Activated T-helper 1 cell treated with anti-CD3 and anti-CD28 coated beads, Interleukin-12 subunit alpha, Interleukin-12 subunit beta, Interleukin-2, Interleukin-4 antibody, amounts not matched to agents 30 ng/mL and 10 ng/mL and 1 ng/mL, durations not matched to agents 14 hours and 24 hours and 36 hours (primary cell): ENCODE results near the gene NCMAP. TPM values are rescaled to one million over a fixed set of nuclear protein-coding genes. Genes with fewer than 3 reads are reported as not detected.

ENCODE experiments used
- DNase-seq: peaks from one replicate; pipeline ENCODE4 v3.0.0; 2021; ENCODE audit warnings: low spot score
- H3K27ac Mint-ChIP-seq: one replicate; pipeline ENCODE4 v1.8.0; 2021; ENCODE audit warnings: mild to moderate bottlenecking, mixed read lengths
- H3K27me3 Mint-ChIP-seq: one replicate; pipeline ENCODE4 v1.8.0; 2022; ENCODE audit warnings: mild to moderate bottlenecking, moderate library complexity, mixed read lengths; ENCODE audit not compliant: insufficient read depth
- H3K36me3 Mint-ChIP-seq: one replicate; pipeline ENCODE4 v1.8.0; 2021; ENCODE audit warnings: low read depth, mixed read lengths
- H3K4me1 Mint-ChIP-seq: one replicate; pipeline ENCODE4 v1.8.0; 2021; ENCODE audit warnings: low read depth, mixed read lengths
- H3K4me3 Mint-ChIP-seq: one replicate; pipeline ENCODE4 v1.8.0; 2021; ENCODE audit warnings: mild to moderate bottlenecking, moderate library complexity, mixed read lengths
- H3K9me3 Mint-ChIP-seq: one replicate; pipeline ENCODE4 v1.8.0; 2021; ENCODE audit warnings: mixed read lengths
- intact Hi-C: fragments of 100-400 bp; cut with micrococcal nuclease; formaldehyde crosslinking; loops from one replicate; pipeline ENCODE4 v1.15.1; 2024
- total RNA-seq: library from RNA; stranded (reverse); gene quantifications from 2 replicates; pipeline ENCODE4 v1.2.3, GENCODE V29; 2022

NCMAP gene
- total RNA-seq, 1 donor from 2014 or later, result not detected

DNA sequence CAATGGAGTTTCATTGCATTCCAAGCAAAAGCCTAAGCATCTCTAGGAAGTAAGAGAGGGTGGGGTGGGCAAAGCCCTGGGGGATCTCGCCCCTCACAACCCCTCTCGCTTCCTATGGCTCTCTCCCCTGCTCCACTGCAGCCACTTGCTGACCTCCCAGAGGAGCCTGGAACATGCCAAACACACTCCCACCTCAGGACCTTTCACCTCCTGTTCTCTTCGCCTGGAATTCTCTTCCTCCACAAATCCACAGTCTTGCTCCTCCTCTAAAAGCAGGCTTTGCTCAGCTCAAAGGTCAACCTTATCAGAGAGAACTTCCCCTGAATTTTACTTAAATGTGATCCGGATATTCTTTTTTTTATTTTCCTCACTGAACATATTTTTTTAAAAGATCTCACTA is 66.3 kb downstream of the NCMAP start:
- intact Hi-C loops, result no loop called here

DNA sequence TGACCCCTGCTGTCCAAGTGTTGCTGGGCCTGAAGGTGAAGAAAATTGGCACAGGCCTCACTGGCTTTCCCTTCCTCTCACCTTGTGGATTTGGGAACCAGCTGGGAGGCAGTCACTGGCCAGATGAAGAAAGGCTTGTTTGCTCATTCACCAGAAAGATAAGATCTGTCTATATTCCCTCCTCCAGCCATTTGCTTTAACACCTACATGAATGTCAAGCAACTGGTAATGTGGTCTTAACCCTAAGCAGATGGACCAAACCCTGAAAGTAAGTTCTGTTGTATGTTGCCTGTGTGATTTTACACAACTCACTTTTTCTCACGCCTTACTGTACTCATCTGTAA is 76.9 kb downstream of the NCMAP start:
- Mint-ChIP-seq H3K4me1 (no peaks in the 10 kb centered on the region), H3K36me3 (no peaks in the 10 kb centered on the region), H3K27ac (no peak overlapping the region), H3K9me3 (no peaks in the 10 kb centered on the region), H3K4me3 (no peak overlapping the region), H3K27me3 (peaks cover 24% of the 10 kb centered on the region)
- intact Hi-C loops, result no loop called here
- no peak for DNase-seq

More for the DNA sequence above, 66.3 kb downstream of the NCMAP start:
- peaks cover 35% of the 10 kb centered on the region for H3K27me3 Mint-ChIP-seq
- H3K4me3 Mint-ChIP-seq, result no peak overlapping the region
- H3K4me1 Mint-ChIP-seq, result no peaks in the 10 kb centered on the region
- H3K27ac Mint-ChIP-seq, result no peak overlapping the region
- no peak for DNase-seq
- H3K9me3 Mint-ChIP-seq, result no peaks in the 10 kb centered on the region
- no peaks in the 10 kb centered on the region for H3K36me3 Mint-ChIP-seq

DNA sequence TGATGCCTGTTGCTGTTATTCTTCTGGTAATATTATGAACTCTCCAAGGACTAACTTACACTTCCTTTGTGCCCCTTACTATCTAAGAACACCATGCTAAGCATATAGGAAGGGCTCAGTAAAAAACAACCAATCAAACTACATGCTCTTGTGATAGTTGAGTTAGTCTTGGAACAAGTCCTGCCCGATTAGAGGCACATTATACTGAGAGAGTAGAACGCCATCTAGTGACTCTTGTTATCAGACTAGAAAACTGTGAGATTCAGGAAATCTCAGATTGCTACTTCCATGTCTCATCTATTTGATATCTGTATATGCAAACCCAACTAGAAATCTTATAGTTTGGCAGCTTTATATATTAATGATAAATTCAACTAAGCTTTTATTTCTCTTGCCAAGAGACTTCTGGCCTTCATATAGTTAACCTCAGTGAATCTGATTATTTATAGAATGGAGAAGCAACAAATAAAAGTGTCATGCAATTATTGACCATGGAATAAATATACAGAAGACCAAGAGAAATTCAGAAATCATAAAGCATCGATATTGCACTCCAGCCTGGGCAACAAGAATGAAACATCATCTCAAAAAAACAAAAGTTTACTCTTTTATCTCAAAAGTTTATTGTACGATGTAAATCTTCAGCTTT is 79.4 kb downstream of the NCMAP start:
- H3K27me3 Mint-ChIP-seq, result peaks cover 15% of the 10 kb centered on the region
- no peaks in the 10 kb centered on the region for H3K9me3 Mint-ChIP-seq
- H3K4me1 Mint-ChIP-seq, result no peaks in the 10 kb centered on the region
- intact Hi-C loops, result loop anchor here (1.0 to 2.0 kb wide), 5 partner anchors 42 to 436 kb away; no protein-coding TSS in a partner anchor
- H3K4me3 Mint-ChIP-seq, result no peak overlapping the region
- H3K27ac Mint-ChIP-seq, result no peak overlapping the region
- H3K36me3 Mint-ChIP-seq, result no peaks in the 10 kb centered on the region
- DNase-seq, result no peak

DNA sequence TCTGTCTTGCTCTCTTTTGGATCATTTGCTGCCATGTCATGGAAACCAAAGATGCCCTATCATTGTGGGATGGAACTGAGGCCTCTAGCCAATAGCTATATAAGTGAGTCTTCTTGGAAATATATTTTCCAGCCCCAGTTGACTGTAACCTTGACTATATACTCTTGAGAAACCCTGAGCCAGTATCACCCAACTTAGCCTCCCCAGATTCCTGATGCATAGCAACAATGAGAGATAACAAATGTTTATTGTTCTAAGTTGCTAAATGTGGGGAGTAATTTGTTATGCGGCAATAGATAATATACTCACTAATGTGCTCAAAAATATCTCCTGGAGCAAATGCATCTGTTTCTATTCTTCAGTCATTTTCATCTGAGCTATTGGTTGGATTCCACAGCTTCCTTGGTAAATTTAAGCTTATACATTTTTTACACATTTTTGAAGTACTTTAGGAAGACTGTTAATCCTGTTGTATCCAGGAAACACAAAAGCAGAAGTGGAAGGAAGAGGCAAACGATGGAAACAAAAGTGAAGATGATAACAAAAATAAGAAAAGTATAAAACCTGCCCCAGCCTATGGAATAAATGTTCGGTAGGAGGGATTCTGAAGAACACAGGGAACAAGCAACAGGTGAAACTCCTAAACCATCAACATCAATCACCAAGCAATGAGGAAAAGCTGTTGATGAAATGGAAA is 80.9 kb downstream of the NCMAP start:
- DNase-seq, result no peak
- Mint-ChIP-seq H3K36me3 (no peaks in the 10 kb centered on the region), H3K4me3 (no peak overlapping the region), H3K9me3 (no peaks in the 10 kb centered on the region), H3K27me3 (peaks cover 6% of the 10 kb centered on the region), H3K27ac (no peak overlapping the region), H3K4me1 (peaks cover 8% of the 10 kb centered on the region)
- intact Hi-C loops, result no loop called here

DNA sequence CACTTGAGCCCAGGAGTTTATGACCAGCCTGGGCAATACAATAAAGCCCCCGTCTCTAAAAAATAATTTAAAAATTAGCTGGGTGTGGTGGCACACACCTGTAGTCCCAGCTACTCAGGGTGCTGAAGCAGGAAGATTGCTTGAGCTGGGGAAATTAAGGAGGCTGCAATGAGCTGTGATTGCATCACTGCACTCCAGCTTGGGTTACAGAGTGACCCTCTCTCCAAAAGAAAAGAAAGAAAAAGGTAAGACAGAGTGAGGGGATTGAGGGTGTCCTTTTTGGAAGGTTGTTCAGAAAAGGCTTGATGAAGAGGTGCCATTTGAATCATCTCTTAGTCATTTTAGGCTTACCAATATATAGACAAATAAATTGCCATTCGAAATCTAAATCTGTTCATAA is 83.2 kb downstream of the NCMAP start:
- Mint-ChIP-seq H3K27ac (peak overlapping the region; percentile 42), H3K4me1 (peaks cover 11% of the 10 kb centered on the region), H3K4me3 (no peak overlapping the region), H3K27me3 (peaks cover 6% of the 10 kb centered on the region), H3K36me3 (peaks cover 2% of the 10 kb centered on the region), H3K9me3 (no peaks in the 10 kb centered on the region)
- no peak for DNase-seq
- intact Hi-C loops, result no loop called here

DNA sequence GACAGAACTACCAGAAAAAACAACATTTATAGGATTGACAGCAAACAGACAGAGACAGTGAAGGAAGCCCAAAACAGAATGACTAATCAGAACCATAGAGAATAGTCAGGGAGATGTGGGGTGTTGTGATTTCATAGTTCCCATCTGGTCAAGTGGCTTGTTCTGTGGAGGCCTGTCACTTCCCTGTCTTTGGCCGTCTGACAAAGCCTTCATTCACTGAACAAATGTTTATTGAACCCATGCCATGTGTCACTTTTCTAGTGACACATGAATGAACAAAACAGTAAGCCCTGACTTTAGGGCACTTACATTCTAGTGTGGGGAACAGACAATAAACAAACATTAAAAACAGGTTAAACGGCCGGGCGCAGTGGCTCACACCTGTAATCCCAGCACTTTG is 84.0 kb downstream of the NCMAP start:
- Mint-ChIP-seq H3K27ac (peak overlapping the region; percentile 42), H3K4me1 (peaks cover 19% of the 10 kb centered on the region), H3K4me3 (no peak overlapping the region), H3K36me3 (peaks cover 7% of the 10 kb centered on the region), H3K9me3 (no peaks in the 10 kb centered on the region), H3K27me3 (peaks cover 6% of the 10 kb centered on the region)
- intact Hi-C loops, result loop anchor here (5.0 to 10.0 kb wide), 3 partner anchors 158 to 655 kb away; partner anchors contain the start of gene SRSF10
- no peak for DNase-seq

DNA sequence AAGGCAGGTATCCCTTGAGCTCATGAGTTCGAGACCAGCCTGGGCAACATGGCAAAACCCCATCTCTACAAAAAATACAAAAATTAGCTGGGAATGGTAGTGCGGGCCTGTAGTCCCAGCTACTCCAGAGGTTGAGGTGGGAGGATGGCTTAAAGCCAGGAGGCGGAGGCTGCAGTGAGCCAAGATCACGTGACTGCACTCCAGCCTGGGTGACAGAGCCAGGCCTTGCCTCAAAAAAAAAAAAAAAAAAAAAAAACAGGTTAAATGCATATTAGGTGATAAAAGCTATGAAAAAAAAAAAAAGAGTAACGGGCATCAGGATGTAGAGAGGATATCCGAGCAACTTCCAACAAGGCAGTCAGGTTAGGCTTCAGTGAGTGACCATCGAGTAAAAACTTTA is 84.4 kb downstream of the NCMAP start:
- H3K9me3 Mint-ChIP-seq, result no peaks in the 10 kb centered on the region
- peaks cover 11% of the 10 kb centered on the region for H3K36me3 Mint-ChIP-seq
- intact Hi-C loops, result loop anchor here (5.0 to 10.0 kb wide), 3 partner anchors 158 to 655 kb away; partner anchors contain the start of gene SRSF10
- DNase-seq, result no peak
- H3K4me1 Mint-ChIP-seq, result peaks cover 23% of the 10 kb centered on the region
- peak overlapping the region; percentile 31 for H3K4me3 Mint-ChIP-seq
- peaks cover 6% of the 10 kb centered on the region for H3K27me3 Mint-ChIP-seq
- H3K27ac Mint-ChIP-seq, result no peak overlapping the region

DNA sequence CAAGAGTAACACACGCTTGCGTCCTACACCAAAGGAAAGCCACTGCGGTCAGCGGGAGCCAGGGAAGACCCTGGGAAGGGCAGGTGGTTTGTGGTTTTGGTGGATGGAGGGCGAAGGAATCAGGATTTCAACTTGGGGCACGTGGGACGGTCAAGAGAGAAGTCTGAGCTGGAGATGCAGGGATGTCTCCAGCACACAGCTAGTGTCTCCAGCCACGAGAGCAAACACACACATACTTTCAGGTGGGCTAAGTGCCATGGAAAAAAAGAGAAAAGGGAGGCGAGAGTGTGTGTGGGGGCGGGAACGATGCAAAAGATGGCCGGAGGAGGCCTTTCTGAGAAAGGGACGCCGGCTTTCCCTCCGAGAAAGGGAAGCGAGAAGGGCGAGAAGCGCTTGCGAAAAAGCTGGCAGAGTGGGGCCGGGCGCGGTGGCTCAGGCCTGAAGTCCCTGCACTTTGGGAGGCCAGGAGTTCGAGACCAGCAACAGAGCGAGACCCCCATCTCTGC is 85.8 kb downstream of the NCMAP start:
- H3K27ac Mint-ChIP-seq, result peak overlapping the region; percentile 96
- DNase-seq, result no peak
- peaks cover 32% of the 10 kb centered on the region for H3K4me1 Mint-ChIP-seq
- H3K27me3 Mint-ChIP-seq, result peaks cover under 1% of the 10 kb centered on the region
- H3K4me3 Mint-ChIP-seq, result peak overlapping the region; percentile 94
- intact Hi-C loops, result loop anchor here (1.0 to 10.0 kb wide), 7 partner anchors 107 to 657 kb away; partner anchors contain the start of genes RSRP1 and SRSF10
- H3K36me3 Mint-ChIP-seq, result peaks cover 21% of the 10 kb centered on the region
- H3K9me3 Mint-ChIP-seq, result no peaks in the 10 kb centered on the region

DNA sequence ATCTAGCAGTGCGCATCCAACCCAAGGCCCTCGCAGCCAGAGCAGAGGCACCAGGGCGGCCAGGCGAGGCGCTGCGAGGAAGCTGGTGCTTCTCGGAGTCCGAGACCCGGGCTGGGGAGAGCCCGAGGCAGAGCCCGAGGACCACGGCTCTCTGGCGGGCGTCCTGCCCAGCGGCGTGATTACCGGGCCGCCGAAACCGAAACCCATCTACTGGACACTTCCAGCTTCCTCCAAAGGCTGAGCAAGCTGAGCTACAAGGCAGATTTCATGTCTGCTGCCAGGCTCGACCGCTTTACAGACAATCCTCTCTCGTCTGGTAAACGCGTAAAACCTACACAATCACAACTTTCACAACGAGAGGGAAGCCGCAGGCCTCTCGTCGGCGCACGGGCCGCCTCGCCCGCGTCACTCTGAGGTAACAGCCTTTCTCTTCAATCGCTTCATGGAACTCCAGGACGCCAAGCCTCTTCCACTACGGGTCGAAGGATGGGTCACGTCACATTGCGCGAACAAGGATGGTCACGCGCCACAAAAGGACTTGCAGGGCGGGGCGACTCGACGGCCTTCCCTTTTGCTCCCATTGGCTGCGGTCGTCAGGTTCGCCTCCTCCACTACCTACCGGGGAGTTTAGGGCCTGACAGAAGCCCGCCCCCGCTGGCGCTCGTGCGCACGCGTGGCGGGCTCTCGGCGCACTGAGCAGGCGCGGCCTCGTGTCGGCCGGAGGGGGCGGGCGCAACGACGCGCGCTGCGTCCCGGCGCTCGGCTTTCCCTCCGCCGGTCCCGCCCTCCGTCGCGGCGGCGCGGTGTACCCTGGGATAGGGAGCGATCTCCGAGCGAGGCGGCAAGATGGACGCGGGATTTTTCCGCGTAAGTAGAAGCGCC is 86.8 kb downstream of the NCMAP start, which contains the start of gene SRRM1:
TSS of gene SRRM1 (plus strand) at position 822 of the 882 bp plus-strand sequence. CDS start at position 847, 25 bp downstream.
- DNase-seq, result peak; percentile 98
- Mint-ChIP-seq H3K4me1 (peaks cover 43% of the 10 kb centered on the region), H3K36me3 (peaks cover 31% of the 10 kb centered on the region), H3K27ac (peak within 1 kb of the TSS; percentile 96), H3K27me3 (no peaks in the 10 kb centered on the region), H3K4me3 (peak within 1 kb of the TSS; percentile 94), H3K9me3 (no peaks in the 10 kb centered on the region)
- intact Hi-C loops, result loop anchor here (1.0 to 10.0 kb wide), 10 partner anchors 103 to 683 kb away; partner anchors contain the start of genes CLIC4, NIPAL3, PNRC2 and RSRP1

DNA sequence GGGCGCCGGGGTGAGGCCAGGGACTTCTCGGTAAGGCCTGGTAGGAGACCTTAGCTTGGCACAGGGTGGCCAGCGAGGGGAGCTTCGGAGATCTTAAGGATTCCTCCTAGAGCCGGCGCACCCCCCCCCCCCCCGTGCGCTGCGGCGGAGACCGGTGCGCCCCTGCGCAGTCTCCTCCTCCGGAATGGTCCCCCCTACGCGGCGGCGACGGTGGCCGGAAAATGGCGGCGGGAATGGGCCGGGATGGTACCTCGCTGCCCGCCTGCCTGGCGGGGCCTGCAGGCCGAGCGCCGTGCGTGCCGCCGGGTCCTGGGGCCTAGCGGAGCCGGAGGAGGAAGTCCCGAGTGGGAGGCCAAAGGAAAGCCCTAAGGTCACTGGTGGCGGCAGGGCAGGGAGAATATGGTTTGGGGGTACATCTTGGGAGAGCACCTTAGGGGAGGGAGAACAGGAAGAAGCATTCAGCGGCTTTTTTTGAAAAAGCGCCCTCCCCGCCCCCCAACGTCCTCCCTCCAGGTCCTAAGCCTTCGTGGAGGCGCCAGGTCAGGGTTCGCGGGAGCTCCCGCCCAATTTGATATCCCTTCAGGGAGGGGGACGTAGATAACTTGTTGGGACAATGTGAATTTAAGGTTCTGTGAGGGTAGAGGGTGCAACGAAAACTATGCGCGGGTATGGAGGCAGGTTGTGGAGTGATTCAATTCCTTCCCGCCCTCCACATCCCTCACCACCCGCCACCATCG is 87.6 kb downstream of the NCMAP start:
- Mint-ChIP-seq H3K4me3 (peak overlapping the region; percentile 94), H3K9me3 (no peaks in the 10 kb centered on the region), H3K4me1 (peaks cover 51% of the 10 kb centered on the region), H3K36me3 (peaks cover 37% of the 10 kb centered on the region), H3K27ac (peak overlapping the region; percentile 81), H3K27me3 (no peaks in the 10 kb centered on the region)
- peak; percentile 44 for DNase-seq
- intact Hi-C loops, result loop anchor here (1.0 to 10.0 kb wide), 10 partner anchors 102 to 684 kb away; partner anchors contain the start of genes CLIC4, NIPAL3, PNRC2 and RSRP1

DNA sequence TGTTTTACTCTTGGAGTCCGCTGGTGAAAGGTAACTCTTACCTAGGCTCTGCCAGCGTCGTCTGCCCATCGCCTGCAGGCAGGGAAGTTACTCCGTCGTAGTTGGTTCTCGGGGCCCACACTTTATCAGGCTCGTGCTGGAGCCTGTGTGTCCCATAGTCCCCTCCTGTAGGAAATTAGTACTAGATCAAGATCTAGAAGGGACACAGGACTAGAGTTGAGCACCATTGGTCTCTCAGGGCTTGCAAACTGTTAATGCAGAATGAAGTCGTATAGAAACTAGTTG is 88.2 kb downstream of the NCMAP start:
- DNase-seq, result peak; percentile 17
- intact Hi-C loops, result loop anchor here (1.0 to 10.0 kb wide), 4 partner anchors 162 to 659 kb away; partner anchors contain the start of gene SRSF10

DNA sequence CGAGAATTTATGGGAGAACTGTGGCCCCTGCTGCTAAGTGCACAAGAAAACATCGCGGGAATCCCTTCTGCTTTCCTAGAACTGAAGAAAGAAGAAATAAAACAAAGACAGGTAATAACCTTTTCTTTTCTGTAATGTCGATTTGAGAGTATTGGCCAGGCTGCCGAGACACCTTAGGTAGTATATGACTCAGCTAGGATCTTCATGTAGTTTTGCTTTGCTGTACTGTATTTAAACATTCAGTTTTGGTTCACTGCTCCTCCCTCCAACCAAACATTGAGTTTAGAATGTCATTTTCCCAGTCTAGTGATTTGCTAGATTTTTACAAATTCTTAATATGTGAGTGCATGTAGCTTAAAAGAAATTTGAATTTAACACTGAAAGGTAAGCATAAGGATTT is 93.0 kb downstream of the NCMAP start:
- Mint-ChIP-seq H3K4me3 (no peak overlapping the region), H3K27ac (no peak overlapping the region), H3K27me3 (no peaks in the 10 kb centered on the region), H3K9me3 (no peaks in the 10 kb centered on the region), H3K4me1 (peaks cover 56% of the 10 kb centered on the region), H3K36me3 (peaks cover 74% of the 10 kb centered on the region)
- no peak for DNase-seq
- intact Hi-C loops, result loop anchor here (10.0 kb wide), 1 partner anchor 664 kb away; the partner anchor contains the start of gene SRSF10

More for the DNA sequence above, 88.2 kb downstream of the NCMAP start:
- Mint-ChIP-seq H3K36me3 (peaks cover 40% of the 10 kb centered on the region), H3K9me3 (no peaks in the 10 kb centered on the region), H3K27me3 (no peaks in the 10 kb centered on the region), H3K4me3 (peak overlapping the region; percentile 94), H3K4me1 (peaks cover 51% of the 10 kb centered on the region), H3K27ac (peak overlapping the region; percentile 80)
